ENCODE data around the gene ETV6.
"Not testable (repeated sequence)": the region's sequence is repeated elsewhere in the genome, so short reads cannot be mapped to it uniquely, and the experiment has no call there.

The ETV6 gene

GRCh38 chr12:11649413-11650285, at the start of gene ETV6:
ETV6 (plus strand) TSS chr12:11649674; CDS start chr12:11650128, 454 bp downstream.
- peak; percentile 81 for DNase-seq

- no peak for DNase-seq
Observed at GRCh38 chr12:11600199-11600598, 49.3 kb upstream of the ETV6 start.

GRCh38 chr12:11601647-11602046, 47.8 kb upstream of the ETV6 start:
- DNase-seq, result no peak

- DNase-seq, result no peak
Observed at GRCh38 chr12:11607313-11608081, 42.0 kb upstream of the ETV6 start.

- no peak for DNase-seq
Observed at GRCh38 chr12:11609045-11609444, 40.4 kb upstream of the ETV6 start.

GRCh38 chr12:11615481-11615880, 34.0 kb upstream of the ETV6 start:
- DNase-seq, result no peak

GRCh38 chr12:11618046-11618445, 31.4 kb upstream of the ETV6 start:
- DNase-seq, result no peak

GRCh38 chr12:11621797-11622423, 27.6 kb upstream of the ETV6 start:
- DNase-seq, result peak; percentile 52

GRCh38 chr12:11622876-11623281, 26.6 kb upstream of the ETV6 start:
- DNase-seq, result no peak

GRCh38 chr12:11623382-11623781, 26.1 kb upstream of the ETV6 start:
- DNase-seq, result no peak

- no peak for DNase-seq
Observed at GRCh38 chr12:11624116-11624515, 25.4 kb upstream of the ETV6 start.

GRCh38 chr12:11627709-11628108, 21.8 kb upstream of the ETV6 start:
- not testable (repeated sequence) for DNase-seq

GRCh38 chr12:11628353-11628752, 21.1 kb upstream of the ETV6 start:
- DNase-seq, result no peak

- DNase-seq, result no peak
Observed at GRCh38 chr12:11630046-11630706, 19.3 kb upstream of the ETV6 start.

- no peak for DNase-seq
Observed at GRCh38 chr12:11631288-11631687, 18.2 kb upstream of the ETV6 start.

- DNase-seq, result not testable (repeated sequence)
Observed at GRCh38 chr12:11631881-11632280, 17.6 kb upstream of the ETV6 start.

- no peak for DNase-seq
Observed at GRCh38 chr12:11633968-11634367, 15.5 kb upstream of the ETV6 start.

- DNase-seq, result no peak
Observed at GRCh38 chr12:11635341-11635740, 14.1 kb upstream of the ETV6 start.

- no peak for DNase-seq
Observed at GRCh38 chr12:11638315-11638916, 11.1 kb upstream of the ETV6 start.

- DNase-seq, result no peak
Observed at GRCh38 chr12:11639454-11639853, 10.0 kb upstream of the ETV6 start.

GRCh38 chr12:11641522-11641921, 8.0 kb upstream of the ETV6 start:
- DNase-seq, result no peak

GRCh38 chr12:11642785-11643184, 6.7 kb upstream of the ETV6 start:
- no peak for DNase-seq

- no peak for DNase-seq
Observed at GRCh38 chr12:11645391-11645790, 4.1 kb upstream of the ETV6 start.
